ENCODE results near the gene BTG1.

The BTG1 gene

DNA sequence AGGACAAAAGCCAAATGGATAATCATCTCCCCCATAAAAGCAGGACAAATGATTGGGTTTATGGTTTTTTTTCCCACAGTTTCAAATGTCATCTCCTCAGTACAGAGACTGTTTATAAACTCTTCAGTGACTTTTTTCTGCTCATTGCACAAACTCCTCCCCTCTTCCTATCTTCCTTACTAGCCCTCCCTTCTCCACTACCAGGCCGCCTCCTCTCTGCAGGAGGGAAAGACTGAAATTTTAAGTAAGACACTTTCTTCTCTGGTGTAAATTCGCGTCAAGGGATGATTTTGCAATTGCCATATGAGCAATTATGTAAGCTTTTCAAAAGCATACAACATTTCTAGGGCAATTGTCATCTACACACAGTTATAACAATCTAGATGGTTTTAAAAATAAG lies 37.0 kb downstream of the BTG1 start:
- Histone ChIP-seq H2AFZ (ENCODE audit: low read depth, low read length) (no peak overlapping the region), H3K27me3 (ENCODE audit: insufficient read depth, low read length, poor library complexity) (no peaks in the 10 kb centered on the region), H3K4me3 (ENCODE audit: low read depth in 1 of 2, low read length in 2 of 2) (no peak overlapping the region), H4K20me1 (ENCODE audit: insufficient read depth, low read length) (no peaks in the 10 kb centered on the region), H3K4me1 (ENCODE audit: insufficient read depth, low read length) (peaks cover 41% of the 10 kb centered on the region), H3K27ac (ENCODE audit: low read length) (peak overlapping the region; percentile 8; the same call in 1 of the 2 replicates), H3K79me2 (ENCODE audit: insufficient read depth, low read length) (peaks cover 47% of the 10 kb centered on the region), H3K36me3 (ENCODE audit: insufficient read depth, low read length) (no peaks in the 10 kb centered on the region), H3K9me3 (ENCODE audit: insufficient read depth, low read length, severe bottlenecking) (no peaks in the 10 kb centered on the region), H3K4me2 (ENCODE audit: insufficient read depth, low read length) (no peak overlapping the region), H3K9ac (ENCODE audit: low read depth, low read length) (no peak overlapping the region)
- TF ChIP-seq, protein P1, sequence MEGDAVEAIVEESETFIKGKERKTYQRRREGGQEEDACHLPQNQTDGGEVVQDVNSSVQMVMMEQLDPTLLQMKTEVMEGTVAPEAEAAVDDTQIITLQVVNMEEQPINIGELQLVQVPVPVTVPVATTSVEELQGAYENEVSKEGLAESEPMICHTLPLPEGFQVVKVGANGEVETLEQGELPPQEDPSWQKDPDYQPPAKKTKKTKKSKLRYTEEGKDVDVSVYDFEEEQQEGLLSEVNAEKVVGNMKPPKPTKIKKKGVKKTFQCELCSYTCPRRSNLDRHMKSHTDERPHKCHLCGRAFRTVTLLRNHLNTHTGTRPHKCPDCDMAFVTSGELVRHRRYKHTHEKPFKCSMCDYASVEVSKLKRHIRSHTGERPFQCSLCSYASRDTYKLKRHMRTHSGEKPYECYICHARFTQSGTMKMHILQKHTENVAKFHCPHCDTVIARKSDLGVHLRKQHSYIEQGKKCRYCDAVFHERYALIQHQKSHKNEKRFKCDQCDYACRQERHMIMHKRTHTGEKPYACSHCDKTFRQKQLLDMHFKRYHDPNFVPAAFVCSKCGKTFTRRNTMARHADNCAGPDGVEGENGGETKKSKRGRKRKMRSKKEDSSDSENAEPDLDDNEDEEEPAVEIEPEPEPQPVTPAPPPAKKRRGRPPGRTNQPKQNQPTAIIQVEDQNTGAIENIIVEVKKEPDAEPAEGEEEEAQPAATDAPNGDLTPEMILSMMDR (IDR thresholded peaks at IDR 0.05; ENCODE audit: borderline replicate concordance, extremely low read depth, low read length, poor library complexity, severe bottlenecking), result no peak
- TF ChIP-seq EZH2 (IDR thresholded peaks at IDR 0.05; ENCODE audit: borderline replicate concordance, low read depth, low read length, severe bottlenecking), result no peak
- DNase-seq (no peak), ATAC-seq (ENCODE audit: insufficient read depth, low read depth) (peak; percentile 53; the same call in 1 of the 3 replicates)

DNA sequence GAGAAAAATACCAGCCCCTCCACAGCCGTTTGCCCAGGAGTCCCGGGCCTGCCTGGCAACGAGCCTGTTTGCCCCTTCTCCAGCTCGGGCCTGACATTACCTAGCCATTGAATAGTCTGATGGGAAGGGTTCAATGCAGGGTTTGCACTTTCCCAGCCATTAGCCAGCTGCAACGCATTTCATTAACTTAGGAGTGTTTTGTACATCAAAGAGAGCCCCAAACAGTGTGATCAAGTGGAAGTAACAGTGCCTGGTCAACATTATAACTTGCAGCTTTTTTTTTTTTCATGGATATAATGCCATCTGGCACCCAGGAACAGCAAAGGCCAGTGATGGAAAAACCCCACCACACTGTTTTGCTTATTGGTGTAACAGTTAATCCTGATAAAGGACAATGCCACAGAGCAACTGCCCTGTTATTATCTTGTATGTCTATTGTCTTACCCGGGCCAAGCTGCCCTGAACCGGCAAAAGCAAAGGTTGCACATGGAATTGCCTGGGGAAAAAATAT lies 38.0 kb downstream of the BTG1 start:
- DNase-seq (no peak), ATAC-seq (ENCODE audit: insufficient read depth, low read depth) (no peak)
- Histone ChIP-seq H3K79me2 (ENCODE audit: insufficient read depth, low read length) (peaks cover 39% of the 10 kb centered on the region), H2AFZ (ENCODE audit: low read depth, low read length) (no peak overlapping the region), H4K20me1 (ENCODE audit: insufficient read depth, low read length) (no peaks in the 10 kb centered on the region), H3K27ac (ENCODE audit: low read length) (peak overlapping the region; percentile 18; the same call in 1 of the 2 replicates), H3K36me3 (ENCODE audit: insufficient read depth, low read length) (no peaks in the 10 kb centered on the region), H3K4me2 (ENCODE audit: insufficient read depth, low read length) (no peak overlapping the region), H3K9ac (ENCODE audit: low read depth, low read length) (no peak overlapping the region), H3K4me3 (ENCODE audit: low read depth in 1 of 2, low read length in 2 of 2) (no peak overlapping the region), H3K4me1 (ENCODE audit: insufficient read depth, low read length) (peaks cover 41% of the 10 kb centered on the region), H3K27me3 (ENCODE audit: insufficient read depth, low read length, poor library complexity) (no peaks in the 10 kb centered on the region), H3K9me3 (ENCODE audit: insufficient read depth, low read length, severe bottlenecking) (no peaks in the 10 kb centered on the region)
- TF ChIP-seq, protein P1 (IDR thresholded peaks at IDR 0.05; ENCODE audit: borderline replicate concordance, extremely low read depth, low read length, poor library complexity, severe bottlenecking), result no peak
- no peak for TF ChIP-seq EZH2 (IDR thresholded peaks at IDR 0.05; ENCODE audit: borderline replicate concordance, low read depth, low read length, severe bottlenecking)

DNA sequence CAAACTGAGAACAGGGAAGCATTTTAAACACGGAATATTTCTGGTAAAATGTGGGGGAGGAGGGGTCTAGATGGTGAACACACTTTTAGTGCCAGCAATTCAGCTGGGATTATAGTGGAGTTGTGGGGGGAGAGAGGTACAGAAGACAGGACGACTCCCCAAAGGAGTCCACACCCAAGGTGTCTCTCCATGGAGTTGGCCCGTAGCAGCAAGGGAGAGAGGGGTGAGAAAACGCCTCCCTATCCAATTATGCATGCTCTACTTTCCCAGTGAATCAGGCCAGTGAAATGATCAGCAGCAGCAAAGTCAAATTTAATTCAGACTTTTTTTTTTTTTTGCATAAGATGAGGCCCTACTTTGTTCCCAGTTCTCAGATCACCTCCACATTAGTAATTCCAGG lies 38.6 kb downstream of the BTG1 start:
- TF ChIP-seq, protein P1 (IDR thresholded peaks at IDR 0.05; ENCODE audit: borderline replicate concordance, extremely low read depth, low read length, poor library complexity, severe bottlenecking), result no peak
- no peak for TF ChIP-seq EZH2 (IDR thresholded peaks at IDR 0.05; ENCODE audit: borderline replicate concordance, low read depth, low read length, severe bottlenecking)
- no peak overlapping the region for H3K4me3 ChIP-seq (ENCODE audit: low read depth in 1 of 2, low read length in 2 of 2)
- H3K27me3 ChIP-seq (ENCODE audit: insufficient read depth, low read length, poor library complexity), result no peaks in the 10 kb centered on the region
- peaks cover 36% of the 10 kb centered on the region for H3K79me2 ChIP-seq (ENCODE audit: insufficient read depth, low read length)
- no peaks in the 10 kb centered on the region for H3K36me3 ChIP-seq (ENCODE audit: insufficient read depth, low read length)
- H3K4me1 ChIP-seq (ENCODE audit: insufficient read depth, low read length), result peaks cover 38% of the 10 kb centered on the region
- ATAC-seq (ENCODE audit: insufficient read depth, low read depth) (no peak), DNase-seq (no peak)
- no peak overlapping the region for H3K9ac ChIP-seq (ENCODE audit: low read depth, low read length)
- no peak overlapping the region for H3K4me2 ChIP-seq (ENCODE audit: insufficient read depth, low read length)
- no peak overlapping the region for H2AFZ ChIP-seq (ENCODE audit: low read depth, low read length)
- no peaks in the 10 kb centered on the region for H3K9me3 ChIP-seq (ENCODE audit: insufficient read depth, low read length, severe bottlenecking)
- H3K27ac ChIP-seq (ENCODE audit: low read length), result no peak overlapping the region
- H4K20me1 ChIP-seq (ENCODE audit: insufficient read depth, low read length), result no peaks in the 10 kb centered on the region

All from DND-41 (cell line).